Measurements from ENCODE around the gene CREB1.

Gene CREB1

GRCh38 chr2:207504513-207505170 lies 25.1 kb upstream of the CREB1 start:
- DNase-seq (ENCODE audit: low read depth, low spot score) = peak; percentile 95

DNA sequence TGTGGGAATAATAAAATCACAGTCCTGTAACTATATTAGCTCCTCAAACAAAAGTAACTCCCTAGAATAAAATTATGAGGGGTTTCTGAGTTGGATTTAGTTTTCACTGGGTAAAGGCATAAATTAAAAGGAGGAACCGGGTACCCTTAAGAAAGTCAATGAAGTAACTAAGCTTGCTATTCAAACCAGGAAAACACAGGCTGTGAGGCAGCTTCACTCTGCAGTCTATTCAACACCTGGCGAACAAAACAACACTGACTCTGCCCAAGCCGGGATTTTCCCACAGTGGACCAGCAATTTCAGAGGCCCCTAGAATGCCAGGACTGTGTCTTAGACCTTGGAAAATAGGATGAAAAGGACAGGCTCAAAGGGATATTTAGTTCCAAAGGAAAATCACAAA lies 24.6 kb upstream of the CREB1 start:
- DNase-seq (ENCODE audit: low read depth, low spot score) = peak; percentile 66

DNA sequence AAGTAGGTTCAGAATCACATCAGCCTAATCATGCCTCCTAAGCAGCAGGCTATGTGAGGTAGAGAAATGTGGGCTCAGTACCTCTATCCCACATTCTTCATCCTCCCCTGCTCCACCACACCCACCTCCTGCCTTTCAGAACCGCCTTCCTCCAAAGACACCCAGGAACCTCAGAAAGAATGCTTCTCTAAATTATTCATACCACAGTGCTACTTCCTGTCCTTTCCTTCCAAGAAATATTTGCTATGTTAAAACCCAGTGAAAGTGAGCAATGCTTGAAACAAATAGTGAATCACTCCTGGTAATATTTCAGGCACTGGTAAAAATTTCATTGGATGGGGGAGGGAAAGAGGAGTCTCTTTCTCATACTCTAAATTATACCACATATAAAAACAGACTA lies 24.0 kb upstream of the CREB1 start:
- peak; percentile 85 for DNase-seq (ENCODE audit: low read depth, low spot score)

DNA sequence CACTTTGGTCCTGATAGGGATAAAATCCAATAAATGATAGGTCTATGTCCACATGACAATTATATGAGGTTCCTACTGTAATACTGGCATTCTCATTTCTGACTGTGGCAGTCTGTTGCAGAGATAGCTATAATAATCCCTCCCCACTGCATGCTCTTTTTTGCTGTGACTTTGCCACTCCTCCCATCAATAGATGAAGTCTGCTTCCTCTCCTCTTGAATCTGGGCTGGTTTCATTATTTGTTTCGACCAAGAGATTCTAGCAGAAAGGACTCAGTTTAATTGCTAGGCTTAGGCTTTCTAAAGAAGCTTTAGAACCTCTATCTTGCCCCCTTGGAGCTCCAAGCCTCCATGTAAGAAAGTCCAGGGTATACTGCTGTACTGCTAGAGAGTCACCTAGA lies 23.3 kb upstream of the CREB1 start:
- no peak for DNase-seq (ENCODE audit: low read depth, low spot score)

DNA sequence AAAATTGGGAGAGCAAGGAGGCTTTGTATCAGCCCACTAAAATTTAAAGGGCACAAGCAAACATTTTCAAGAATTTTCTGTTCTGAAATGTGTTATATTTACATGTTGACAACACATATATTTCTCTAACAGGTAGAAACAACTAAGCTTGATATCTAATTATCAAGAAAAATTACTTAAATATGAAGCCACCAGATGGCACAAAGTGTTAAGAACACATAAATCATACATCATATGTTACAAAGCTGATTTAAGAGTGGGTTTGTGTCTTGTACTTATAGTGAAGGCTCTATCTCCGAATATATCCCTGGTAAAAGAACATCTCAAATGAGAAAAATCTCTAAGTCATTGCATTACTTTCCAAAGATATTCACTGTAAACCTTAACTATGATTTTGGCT lies 19.6 kb upstream of the CREB1 start:
- no peak for DNase-seq (ENCODE audit: low read depth, low spot score)

GRCh38 chr2:207511851-207512250 lies 17.9 kb upstream of the CREB1 start:
- DNase-seq (ENCODE audit: low read depth, low spot score) = no peak

DNA sequence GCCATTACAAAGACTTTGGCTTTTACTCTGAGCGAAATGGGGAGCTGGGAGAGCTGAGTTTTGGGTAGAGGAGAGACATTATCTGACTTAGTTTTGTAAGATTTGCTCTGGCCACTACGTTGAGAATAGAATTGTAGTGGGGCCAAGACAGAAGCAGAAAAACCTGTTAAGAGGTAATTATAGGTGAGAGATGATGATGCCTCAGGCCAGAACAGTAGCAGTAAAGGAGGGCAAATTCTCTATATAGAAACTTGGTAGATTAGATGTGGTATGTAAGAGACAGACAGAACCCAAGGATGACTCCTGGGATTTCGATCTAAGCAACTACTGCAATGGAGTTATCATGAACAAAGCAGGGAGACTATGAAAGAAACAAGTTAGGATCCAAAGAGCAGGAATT lies 17.4 kb upstream of the CREB1 start:
- no peak for DNase-seq (ENCODE audit: low read depth, low spot score)

GRCh38 chr2:207513551-207514257 lies 16.1 kb upstream of the CREB1 start:
- DNase-seq (ENCODE audit: low read depth, low spot score) = peak; percentile 90

GRCh38 chr2:207514451-207514850 lies 15.3 kb upstream of the CREB1 start:
- DNase-seq (ENCODE audit: low read depth, low spot score) = no peak

DNA sequence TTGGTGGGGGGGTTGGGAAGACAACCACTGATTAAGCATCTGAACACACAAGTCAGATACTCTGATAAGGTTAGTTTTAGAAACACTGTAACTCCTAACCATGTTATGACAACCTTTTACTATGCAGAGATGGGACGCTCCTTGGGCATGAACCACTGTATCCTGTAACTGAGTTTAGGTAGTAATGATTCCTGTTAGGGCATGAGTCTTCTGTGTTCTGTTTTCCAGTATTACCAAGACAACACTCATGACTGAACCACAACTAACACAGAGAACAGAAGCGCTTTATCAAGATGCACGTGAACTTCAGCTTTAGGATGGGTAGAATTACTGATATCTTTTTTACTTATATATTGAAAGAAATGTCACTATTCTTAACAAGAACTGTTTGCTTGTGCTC lies 14.1 kb upstream of the CREB1 start:
- no peak for DNase-seq (ENCODE audit: low read depth, low spot score)

DNA sequence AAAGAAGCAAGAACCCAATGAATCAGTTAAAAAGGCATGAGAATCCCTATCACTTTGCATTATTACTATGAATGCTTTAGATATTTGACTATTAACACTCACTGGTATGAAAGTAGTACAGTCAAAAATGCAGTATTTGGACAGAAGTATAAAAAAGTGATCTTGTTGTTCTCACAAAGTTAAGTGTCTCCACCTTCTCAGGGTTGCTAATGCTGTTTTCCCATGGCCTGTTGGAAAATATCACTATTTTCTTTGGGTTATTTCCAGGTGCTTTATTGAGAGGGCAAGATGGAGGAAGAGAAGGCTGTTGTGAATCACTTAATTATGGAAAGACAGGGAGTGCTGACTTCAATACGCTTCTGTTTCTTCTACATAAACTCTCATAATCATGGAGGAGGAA lies 13.6 kb upstream of the CREB1 start:
- DNase-seq (ENCODE audit: low read depth, low spot score) = peak; percentile 64

DNA sequence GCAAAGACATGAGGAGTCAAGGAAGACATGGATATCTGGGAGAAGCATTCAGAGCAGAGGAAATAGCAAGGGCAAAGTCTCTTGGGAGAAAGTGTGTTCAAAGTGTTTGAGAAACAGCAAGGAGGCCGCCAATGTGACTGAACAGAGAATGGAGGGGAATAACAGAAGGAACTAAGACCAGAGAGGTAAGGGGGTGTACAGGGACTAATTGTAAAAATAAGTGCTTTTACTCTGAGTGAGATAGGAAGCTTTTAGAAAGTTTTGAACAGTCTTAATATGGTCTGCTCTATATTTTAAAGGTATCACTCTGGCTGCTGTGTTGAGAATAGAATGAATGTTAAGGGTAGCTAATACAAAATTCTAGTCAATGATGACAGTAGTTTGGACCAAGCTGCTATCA lies 6.8 kb upstream of the CREB1 start:
- no peak for DNase-seq (ENCODE audit: low read depth, low spot score)

DNA sequence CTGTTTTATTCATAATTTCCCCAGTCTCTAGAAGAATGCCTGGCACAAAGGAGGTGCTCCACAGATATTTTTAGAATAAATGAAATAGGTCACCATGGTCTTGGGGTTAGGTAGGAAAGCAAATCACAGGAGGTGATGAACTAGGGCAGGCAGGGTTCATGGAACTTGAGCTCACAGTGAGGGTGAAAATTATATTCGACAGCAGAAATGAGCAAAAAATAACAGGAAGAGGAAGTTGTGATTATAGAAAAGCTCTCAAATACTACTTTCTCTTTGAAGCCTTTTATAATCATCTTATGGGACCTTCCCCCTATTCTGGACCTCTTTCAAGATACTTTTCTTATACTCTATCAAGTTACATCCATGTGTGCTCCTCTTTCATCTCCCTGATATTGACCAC lies 4.5 kb upstream of the CREB1 start:
- no peak for DNase-seq (ENCODE audit: low read depth, low spot score)

- peak; percentile 64 for DNase-seq (ENCODE audit: low read depth, low spot score)
These were observed 807 bp upstream of the CREB1 start for GRCh38 chr2:207528980-207529329.

- peak; percentile 58 for DNase-seq (ENCODE audit: low read depth, low spot score)
These were observed 634 bp downstream of the CREB1 start for GRCh38 chr2:207530160-207531031.

DNA sequence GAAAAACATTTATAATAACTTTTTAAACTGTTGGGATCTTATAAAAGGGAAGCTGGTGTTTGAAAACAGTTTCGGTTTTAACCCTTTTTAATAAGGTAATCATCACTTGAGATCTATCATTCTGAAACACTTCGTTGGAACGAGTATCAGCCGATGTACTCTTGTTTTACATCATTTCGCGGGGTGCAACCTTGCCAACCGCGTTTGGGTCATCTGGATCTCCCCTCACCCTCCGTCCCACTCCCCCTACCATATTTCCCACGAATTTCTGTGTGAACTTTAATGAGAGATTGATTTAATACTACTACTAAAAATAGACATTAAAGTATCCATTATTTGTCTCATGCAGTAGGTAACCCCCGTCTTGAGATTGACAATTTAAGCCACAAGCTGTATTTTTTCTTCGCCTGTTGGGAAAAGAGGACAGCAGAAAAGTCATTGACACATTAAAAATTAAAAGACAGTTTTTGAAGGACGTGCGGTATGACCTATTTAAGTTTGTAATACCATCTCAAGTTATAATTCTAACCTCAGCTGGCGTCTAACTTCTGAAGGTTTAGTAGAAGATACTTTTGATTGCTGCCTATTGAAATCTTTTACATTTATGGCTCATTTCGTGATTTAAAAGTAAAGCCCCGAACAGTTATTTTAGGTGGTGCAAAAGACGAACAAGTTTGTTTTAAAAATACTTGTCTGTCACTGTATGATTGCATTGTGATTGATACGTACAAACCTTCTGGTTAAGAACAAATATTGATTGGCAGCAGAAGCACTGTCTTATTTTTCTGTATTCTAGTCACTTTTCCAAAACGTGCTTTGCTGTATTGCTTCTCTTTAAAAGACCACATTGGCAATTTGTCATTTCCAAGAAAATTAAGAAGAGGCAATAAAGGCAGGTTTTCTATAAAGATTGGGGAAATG lies 1.5 kb downstream of the CREB1 start:
- peak; percentile 40 for DNase-seq (ENCODE audit: low read depth, low spot score)

DNA sequence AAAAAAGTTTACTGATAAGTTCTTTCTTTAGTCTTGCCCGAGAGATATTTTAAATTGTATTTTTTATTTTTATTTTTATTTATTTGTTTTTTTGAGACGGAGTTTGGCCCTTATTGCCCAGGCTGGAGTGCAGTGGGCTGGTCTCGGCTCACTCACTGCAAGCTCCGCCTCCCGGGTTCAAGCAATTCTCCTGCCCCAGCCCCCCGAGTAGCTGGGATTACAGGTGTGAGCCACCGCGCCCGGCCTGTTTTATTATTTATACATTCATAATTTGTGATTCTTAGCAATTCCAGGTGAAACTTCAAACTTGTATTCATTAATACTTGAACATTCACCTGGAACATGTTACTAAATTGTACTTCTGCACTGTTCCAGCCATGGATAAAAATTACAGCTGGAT lies 2.9 kb downstream of the CREB1 start:
- DNase-seq (ENCODE audit: low read depth, low spot score) = no peak

DNA sequence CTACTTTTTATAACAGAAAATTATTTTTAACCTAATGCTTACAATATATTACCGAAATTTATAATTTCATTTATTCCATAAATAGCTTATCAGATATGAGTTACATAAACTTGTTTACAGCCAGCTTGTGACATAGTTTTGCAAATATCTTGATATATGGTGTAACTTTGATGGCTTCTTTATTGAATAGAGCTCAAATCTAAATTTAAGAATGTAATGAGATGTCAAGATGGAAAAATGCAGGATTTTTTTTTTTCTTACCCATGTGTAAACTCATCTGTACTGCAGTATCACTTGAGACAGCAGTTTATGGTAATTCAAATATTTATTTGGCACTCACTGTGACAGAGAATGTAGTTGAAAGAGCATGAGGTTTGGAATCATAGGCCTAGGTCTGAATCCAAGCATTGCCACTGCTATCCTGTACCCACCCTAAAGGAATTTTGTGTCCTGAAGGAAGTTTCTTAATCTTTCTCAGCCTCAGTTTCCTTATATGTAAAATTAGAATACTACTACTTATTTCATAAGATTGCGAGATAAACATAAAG lies 3.8 kb downstream of the CREB1 start:
- DNase-seq (ENCODE audit: low read depth, low spot score) = no peak

- no peak for DNase-seq (ENCODE audit: low read depth, low spot score)
These were observed 4.7 kb downstream of the CREB1 start for GRCh38 chr2:207534417-207534816.

- DNase-seq (ENCODE audit: low read depth, low spot score) = no peak
These were observed 9.7 kb downstream of the CREB1 start for GRCh38 chr2:207539470-207539869.

GRCh38 chr2:207540431-207540830 lies 10.7 kb downstream of the CREB1 start:
- DNase-seq (ENCODE audit: low read depth, low spot score) = no peak
